Tibial nerve (tissue), 4 donors: ENCODE data around the gene RAB6D. TPM values are rescaled to one million over a fixed set of nuclear protein-coding genes. Genes with fewer than 3 reads are reported as not detected.
"Not testable (repeated sequence)": the region's sequence is repeated elsewhere in the genome, so short reads cannot be mapped to it uniquely, and the experiment has no call there.

Source experiments
- DNase-seq, 2 donors: peaks; one replicate each; pipeline ENCODE4 v3.0.0-alpha.2; 2019; ENCODE audit warnings: low spot score in 2 of 2
- H3K27ac ChIP-seq, 4 donors: fragments of 200-600 bp; sonication (generic) in 3 of 4; one replicate each; pipeline ENCODE4 v1.5.1; 2017 to 2019; ENCODE audit warnings: mild to moderate bottlenecking in 1 of 4
- H3K27me3 ChIP-seq, 2 donors: fragments of 200-600 bp; sonication (generic) in 1 of 2; one replicate each; pipeline versions ENCODE4 v1.5.1 to v1.6.0; 2017 to 2019
- H3K36me3 ChIP-seq, 3 donors: fragments of 200-600 bp; sonication (generic); one replicate each; pipeline ENCODE4 v1.5.1; 2018 to 2019
- H3K4me1 ChIP-seq, 4 donors: fragments of 200-600 bp; sonication (generic) in 3 of 4; one replicate each; pipeline ENCODE4 v1.5.1; 2017 to 2019
- H3K4me3 ChIP-seq, 4 donors: fragments of 200-600 bp; sonication (generic) in 3 of 4; one replicate each; pipeline ENCODE4 v1.5.1; 2017 to 2019; ENCODE audit warnings: mild to moderate bottlenecking in 1 of 4, moderate library complexity in 1 of 4
- H3K9me3 ChIP-seq, 4 donors: fragments of 200-600 bp; sonication (generic) in 3 of 4; one replicate each; pipeline ENCODE4 v1.5.1; 2017 to 2019
- EP300 ChIP-seq, 2 donors: sonication (generic); formaldehyde crosslinking; IDR thresholded peaks; one replicate each; pipeline ENCODE4 v1.6.1; 2017; ENCODE audit warnings: antibody characterized with exemption in 2 of 2, mild to moderate bottlenecking in 1 of 2
- POLR2A ChIP-seq, 2 donors: fragments of 450-650 bp; IDR thresholded peaks; one replicate each; pipeline ENCODE4 v1.6.1; 2017; ENCODE audit warnings: antibody characterized with exemption in 2 of 2, mild to moderate bottlenecking in 2 of 2, moderate library complexity in 2 of 2
- WGBS, 2 donors: methylation state at CpG; one replicate each; pipeline ENCODE4 v1.1.5; 2018; 5-methylcytosine and 5-hydroxymethylcytosine counted together
- total RNA-seq, 4 donors: library from RNA; depleted of rRNA; stranded (reverse); fragments of >200 nt; gene quantifications; one replicate each; pipeline ENCODE4 v1.1.0, GENCODE V29; 2016
- TF ChIP-seq, protein P1 (sequence below), 5 experiments: fragments of 200-600 bp in 3 of 5; fragments of 450-650 bp in 2 of 5; sonication (generic) in 3 of 5; IDR thresholded peaks; one replicate each; pipeline ENCODE4 v1.5.1; 2016 to 2019; ENCODE audit warnings: antibody characterized with exemption in 5 of 5, mild to moderate bottlenecking in 3 of 5, moderate library complexity in 2 of 5

The RAB6D gene
- total RNA-seq, 4 donors from 2014 or later = not detected

DNA sequence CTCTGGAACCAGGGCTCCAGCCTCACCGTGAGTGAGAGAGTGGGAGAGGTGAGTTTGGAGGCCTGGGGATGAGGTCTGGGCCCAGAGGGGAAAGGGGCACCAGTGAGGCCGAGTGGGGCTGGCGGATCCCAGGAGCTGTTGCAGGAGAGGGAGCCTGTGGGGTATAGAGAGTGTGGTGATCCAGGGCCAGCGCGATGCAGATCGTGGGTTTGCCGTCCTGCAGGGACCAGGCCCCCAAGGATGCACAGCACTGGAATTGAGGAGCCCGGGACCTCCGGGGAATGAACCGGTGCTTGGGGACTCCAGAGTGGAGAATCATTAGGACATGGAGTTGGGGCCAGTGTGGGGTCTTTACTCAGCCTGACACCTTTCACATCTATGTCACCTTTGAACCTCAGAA, 25.7 kb upstream of the RAB6D start:
- 89 to 93% methylated on average over 10 of the region's 10 CpGs for WGBS, 2 donors
- Histone ChIP-seq H3K36me3 (no peaks in the 10 kb centered on the region), H3K27me3 (no peaks in the 10 kb centered on the region), H3K27ac (no peak overlapping the region), H3K4me1 (peaks cover 0 to 4% (median 0%) of the 10 kb centered on the region in 4 donors), H3K4me3 (no peak overlapping the region), H3K9me3 (no peaks in the 10 kb centered on the region)
- TF ChIP-seq EP300 (IDR thresholded peaks at IDR 0.05) (no peak), POLR2A (IDR thresholded peaks at IDR 0.05) (no peak)
- TF ChIP-seq, protein P1, sequence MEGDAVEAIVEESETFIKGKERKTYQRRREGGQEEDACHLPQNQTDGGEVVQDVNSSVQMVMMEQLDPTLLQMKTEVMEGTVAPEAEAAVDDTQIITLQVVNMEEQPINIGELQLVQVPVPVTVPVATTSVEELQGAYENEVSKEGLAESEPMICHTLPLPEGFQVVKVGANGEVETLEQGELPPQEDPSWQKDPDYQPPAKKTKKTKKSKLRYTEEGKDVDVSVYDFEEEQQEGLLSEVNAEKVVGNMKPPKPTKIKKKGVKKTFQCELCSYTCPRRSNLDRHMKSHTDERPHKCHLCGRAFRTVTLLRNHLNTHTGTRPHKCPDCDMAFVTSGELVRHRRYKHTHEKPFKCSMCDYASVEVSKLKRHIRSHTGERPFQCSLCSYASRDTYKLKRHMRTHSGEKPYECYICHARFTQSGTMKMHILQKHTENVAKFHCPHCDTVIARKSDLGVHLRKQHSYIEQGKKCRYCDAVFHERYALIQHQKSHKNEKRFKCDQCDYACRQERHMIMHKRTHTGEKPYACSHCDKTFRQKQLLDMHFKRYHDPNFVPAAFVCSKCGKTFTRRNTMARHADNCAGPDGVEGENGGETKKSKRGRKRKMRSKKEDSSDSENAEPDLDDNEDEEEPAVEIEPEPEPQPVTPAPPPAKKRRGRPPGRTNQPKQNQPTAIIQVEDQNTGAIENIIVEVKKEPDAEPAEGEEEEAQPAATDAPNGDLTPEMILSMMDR (IDR thresholded peaks at IDR 0.05) = no peak
- DNase-seq = no peak

DNA sequence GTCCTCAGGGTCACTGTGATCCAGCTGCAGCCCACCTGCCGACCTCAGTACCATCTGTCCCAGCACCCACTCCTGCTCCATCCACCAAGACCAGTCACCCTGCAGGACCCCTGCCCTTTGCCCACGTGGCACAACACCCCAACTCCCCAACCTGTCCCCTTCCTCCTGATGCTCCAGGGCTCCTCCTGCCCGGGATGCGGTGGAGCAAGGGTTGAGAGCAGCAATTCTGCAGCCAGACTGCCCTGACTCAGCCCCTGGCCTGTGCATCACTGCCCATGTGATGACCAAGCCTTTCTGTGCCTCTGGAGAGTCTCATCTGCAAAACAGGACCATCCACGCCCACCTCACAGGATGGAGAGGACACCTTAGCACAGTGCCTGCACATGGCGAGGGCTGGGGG, 24.9 kb upstream of the RAB6D start:
- H3K4me1 ChIP-seq, H3K36me3 ChIP-seq, H3K9me3 ChIP-seq, H3K4me3 ChIP-seq, H3K27me3 ChIP-seq, H3K27ac ChIP-seq, DNase-seq: not testable (repeated sequence)
- 74 to 75% methylated on average over 4 to 6 of the region's 6 CpGs for WGBS, 2 donors

DNA sequence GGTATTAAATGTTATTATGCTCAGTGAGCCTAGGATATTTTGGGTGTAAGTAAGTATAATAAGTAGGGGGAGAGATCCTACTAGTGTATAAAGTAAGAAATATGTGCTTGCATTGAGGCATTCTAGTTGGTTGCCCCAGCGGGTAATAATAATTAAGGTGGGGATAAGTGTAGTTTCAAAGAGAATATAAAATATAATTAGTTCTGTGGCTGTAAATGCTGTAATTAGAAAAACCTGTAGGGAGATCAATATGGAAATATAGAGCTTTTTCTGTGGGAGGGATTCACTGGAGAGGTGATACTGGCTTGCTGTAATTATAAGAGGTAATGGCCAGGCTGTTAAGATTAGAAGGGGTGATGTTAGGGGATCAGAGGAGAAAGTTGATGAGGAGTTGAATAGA, 9.1 kb upstream of the RAB6D start:
- not testable (repeated sequence) for H3K4me3 ChIP-seq, H3K36me3 ChIP-seq, DNase-seq, H3K9me3 ChIP-seq, H3K27me3 ChIP-seq, H3K4me1 ChIP-seq, H3K27ac ChIP-seq
- WGBS, 2 donors = 83 to 89% methylated on average over 1 of the region's 1 CpG

DNA sequence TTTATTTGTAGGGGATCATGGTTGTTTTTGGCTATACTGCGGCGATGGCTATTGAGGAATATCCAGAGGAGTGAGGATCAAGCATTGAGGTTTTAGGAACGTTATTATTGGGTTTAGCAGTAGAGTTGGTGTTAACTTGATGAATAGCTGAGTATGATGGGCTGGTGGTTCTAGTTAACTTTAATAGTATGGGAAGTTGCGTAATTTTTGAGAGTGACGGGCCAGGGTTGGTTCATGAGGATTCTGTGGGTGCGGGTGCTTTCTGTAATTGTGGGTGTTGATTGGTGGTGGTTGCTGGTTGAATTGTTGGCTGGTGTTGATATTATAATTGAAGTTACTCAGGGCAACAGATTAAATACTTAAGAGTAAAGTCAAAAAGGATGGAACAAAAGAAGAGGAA, 6.0 kb upstream of the RAB6D start:
- TF ChIP-seq, protein P1 (IDR thresholded peaks at IDR 0.05) = no peak
- no peak for TF ChIP-seq POLR2A (IDR thresholded peaks at IDR 0.05)
- no peak for TF ChIP-seq EP300 (IDR thresholded peaks at IDR 0.05)
- 88 to 91% methylated on average over 6 of the region's 6 CpGs for WGBS, 2 donors
- no peaks in the 10 kb centered on the region for H3K4me1 ChIP-seq

DNA sequence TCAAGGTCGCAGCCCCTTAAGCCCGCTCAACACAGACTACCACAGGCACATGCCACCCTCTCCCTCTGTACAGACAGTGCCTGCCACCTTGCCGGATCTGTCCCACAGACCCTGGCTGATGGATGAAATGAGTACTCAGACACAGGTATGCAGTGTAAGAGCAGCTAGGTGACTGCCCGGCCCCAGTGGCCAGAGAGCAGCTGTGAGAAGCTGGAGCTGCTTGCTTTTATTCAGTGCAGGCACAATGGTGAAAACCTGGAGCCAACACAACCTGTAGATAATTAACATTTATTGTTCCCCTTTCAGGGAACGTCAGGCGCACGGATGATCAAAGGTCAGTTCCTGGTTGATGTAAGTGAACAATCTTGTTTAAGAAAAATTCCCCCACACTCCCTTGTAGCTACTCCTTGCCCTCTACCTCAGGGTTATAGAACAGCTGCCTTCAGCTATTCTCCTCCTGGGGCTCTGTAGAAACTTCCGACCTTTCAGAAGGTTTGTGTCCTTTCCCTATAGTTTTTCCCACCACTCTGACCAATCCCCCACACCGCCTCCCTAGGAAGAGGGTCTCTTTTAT, 4.6 kb upstream of the RAB6D start:
- H3K4me1 ChIP-seq, H3K4me3 ChIP-seq, H3K27ac ChIP-seq, H3K36me3 ChIP-seq, H3K9me3 ChIP-seq, DNase-seq: not testable (repeated sequence)
- H3K27me3 ChIP-seq = peaks cover 0 to 42% of the 10 kb centered on the region in 2 donors
- 82 to 86% methylated on average over 3 to 4 of the region's 9 CpGs for WGBS, 2 donors

More for the DNA sequence above, 6.0 kb upstream of the RAB6D start:
- no peak overlapping the region for H3K4me3 ChIP-seq
- H3K27me3 ChIP-seq = peaks cover 0 to 28% of the 10 kb centered on the region in 2 donors
- no peaks in the 10 kb centered on the region for H3K36me3 ChIP-seq
- no peaks in the 10 kb centered on the region for H3K9me3 ChIP-seq
- DNase-seq = no peak
- H3K27ac ChIP-seq = no peak overlapping the region

DNA sequence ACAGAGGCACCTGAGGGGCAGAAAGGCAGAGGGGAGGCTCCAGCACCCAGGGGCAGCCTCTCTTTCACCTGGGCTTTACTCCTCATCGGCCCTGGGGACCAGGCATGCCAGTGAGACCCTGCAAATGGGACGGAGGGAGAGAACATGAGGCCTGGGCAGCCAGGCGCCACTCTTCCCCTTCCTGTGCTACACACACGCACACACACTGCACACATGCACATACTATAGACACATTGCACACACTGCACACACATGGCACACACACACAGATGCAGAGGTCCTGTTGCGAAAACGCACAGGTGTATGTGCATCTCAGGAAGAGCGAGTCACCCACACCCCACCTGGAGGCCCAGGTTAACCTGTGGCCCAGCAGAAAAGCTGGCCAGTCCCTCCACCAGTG, 3.4 kb upstream of the RAB6D start:
- Histone ChIP-seq H3K27ac (no peak overlapping the region), H3K4me1 (no peaks in the 10 kb centered on the region), H3K27me3 (peaks cover 0 to 43% of the 10 kb centered on the region in 2 donors), H3K4me3 (no peak overlapping the region), H3K9me3 (no peaks in the 10 kb centered on the region), H3K36me3 (no peaks in the 10 kb centered on the region)
- no peak for DNase-seq
- TF ChIP-seq POLR2A (IDR thresholded peaks at IDR 0.05) = no peak
- TF ChIP-seq, protein P1 (IDR thresholded peaks at IDR 0.05) = no peak
- no peak for TF ChIP-seq EP300 (IDR thresholded peaks at IDR 0.05)
- 90 to 93% methylated on average over 7 of the region's 7 CpGs for WGBS, 2 donors

DNA sequence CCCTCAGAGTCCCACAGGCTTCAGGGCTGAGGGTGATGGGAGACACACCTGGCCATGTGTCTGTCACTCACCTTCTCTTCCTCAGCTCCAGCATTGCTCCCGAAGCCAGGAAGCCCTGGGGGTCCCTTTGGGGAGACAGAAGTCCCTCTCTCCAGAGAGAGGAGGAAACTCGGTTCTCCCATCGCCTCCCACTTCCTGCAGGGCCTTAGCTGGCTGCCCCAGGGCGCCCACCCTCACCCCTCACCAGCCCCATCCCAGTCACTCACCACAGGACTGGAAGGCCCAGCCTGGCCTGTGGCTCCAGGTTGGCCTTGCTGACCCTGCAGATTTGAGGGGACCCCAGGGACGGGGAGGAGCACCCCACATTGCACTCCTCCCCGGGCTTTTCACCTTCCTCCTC, 2.7 kb upstream of the RAB6D start:
- Histone ChIP-seq H3K4me3 (no peak overlapping the region), H3K27me3 (peaks cover 0 to 50% of the 10 kb centered on the region in 2 donors), H3K9me3 (no peaks in the 10 kb centered on the region), H3K4me1 (no peaks in the 10 kb centered on the region), H3K36me3 (no peaks in the 10 kb centered on the region), H3K27ac (no peak overlapping the region)
- no peak for DNase-seq
- TF ChIP-seq POLR2A (IDR thresholded peaks at IDR 0.05) = no peak
- TF ChIP-seq EP300 (IDR thresholded peaks at IDR 0.05) = no peak
- TF ChIP-seq, protein P1 (IDR thresholded peaks at IDR 0.05) = no peak
- WGBS, 2 donors = 71 to 79% methylated on average over 5 to 6 of the region's 6 CpGs
